Measurements from ENCODE around the gene IL16.

IL16 gene

GRCh38 chr15:81336568-81336967, 139.9 kb downstream of the IL16 start:
- Histone ChIP-seq H3K36me3 (peaks cover 20% of the 10 kb centered on the region), H3K4me1 (ENCODE audit: control insufficient read depth in 1 of 2, insufficient read depth in 1 of 2, low read depth in 1 of 2, low read length in 1 of 2) (peaks cover 10 to 16% of the 10 kb centered on the region in 2 experiments), H3K27me3 (no peaks in the 10 kb centered on the region), H3K9me3 (no peaks in the 10 kb centered on the region), H3K4me3 (ENCODE audit: low read depth in 1 of 2, low read length in 1 of 2) (no peak overlapping the region), H3K27ac (no peak overlapping the region)
- no peak for TF ChIP-seq CTCF (IDR thresholded peaks at IDR 0.05)

GRCh38 chr15:81337241-81337640, 140.6 kb downstream of the IL16 start:
- Histone ChIP-seq H3K27me3 (no peaks in the 10 kb centered on the region), H3K4me3 (ENCODE audit: low read depth in 1 of 2, low read length in 1 of 2) (no peak overlapping the region), H3K27ac (no peak overlapping the region), H3K36me3 (peaks cover 21% of the 10 kb centered on the region), H3K4me1 (ENCODE audit: control insufficient read depth in 1 of 2, insufficient read depth in 1 of 2, low read depth in 1 of 2, low read length in 1 of 2) (peaks cover 10 to 16% of the 10 kb centered on the region in 2 experiments), H3K9me3 (no peaks in the 10 kb centered on the region)
- TF ChIP-seq CTCF (IDR thresholded peaks at IDR 0.05), result no peak

- no peak for TF ChIP-seq CTCF (IDR thresholded peaks at IDR 0.05)
- Histone ChIP-seq H3K27ac (no peak overlapping the region), H3K4me3 (ENCODE audit: low read depth in 1 of 2, low read length in 1 of 2) (no peak overlapping the region), H3K36me3 (peaks cover 20% of the 10 kb centered on the region), H3K27me3 (no peaks in the 10 kb centered on the region), H3K4me1 (ENCODE audit: control insufficient read depth in 1 of 2, insufficient read depth in 1 of 2, low read depth in 1 of 2, low read length in 1 of 2) (peaks cover 10 to 16% of the 10 kb centered on the region in 2 experiments), H3K9me3 (no peaks in the 10 kb centered on the region)
Observed at GRCh38 chr15:81337713-81338157, 141.1 kb downstream of the IL16 start.

GRCh38 chr15:81338170-81339007, 141.7 kb downstream of the IL16 start:
- H3K9me3 ChIP-seq, result no peaks in the 10 kb centered on the region
- peak overlapping the region; percentile 23 for H3K27ac ChIP-seq
- H3K4me1 ChIP-seq (ENCODE audit: control insufficient read depth in 1 of 2, insufficient read depth in 1 of 2, low read depth in 1 of 2, low read length in 1 of 2), result peaks cover 10 to 16% of the 10 kb centered on the region in 2 experiments
- no peak overlapping the region for H3K4me3 ChIP-seq (ENCODE audit: low read depth in 1 of 2, low read length in 1 of 2)
- no peak for TF ChIP-seq CTCF (IDR thresholded peaks at IDR 0.05)
- peaks cover 13% of the 10 kb centered on the region for H3K36me3 ChIP-seq
- H3K27me3 ChIP-seq, result no peaks in the 10 kb centered on the region

GRCh38 chr15:81339321-81339720, 142.6 kb downstream of the IL16 start:
- Histone ChIP-seq H3K27me3 (no peaks in the 10 kb centered on the region), H3K4me1 (ENCODE audit: control insufficient read depth in 1 of 2, insufficient read depth in 1 of 2, low read depth in 1 of 2, low read length in 1 of 2) (peaks cover 10 to 16% of the 10 kb centered on the region in 2 experiments), H3K9me3 (no peaks in the 10 kb centered on the region), H3K36me3 (peaks cover 11% of the 10 kb centered on the region), H3K27ac (no peak overlapping the region), H3K4me3 (ENCODE audit: low read depth in 1 of 2, low read length in 1 of 2) (no peak overlapping the region)
- no peak for TF ChIP-seq CTCF (IDR thresholded peaks at IDR 0.05)

Data from neutrophil (primary cell).